Measurements from ENCODE around the gene ITGA3. TPM values are rescaled to one million over a fixed set of nuclear protein-coding genes. Genes with fewer than 3 reads are reported as not detected.
A peak's percentile ranks its signal among the peaks of the same experiment; 100 is the strongest.

Gene ITGA3
- total and polyA plus RNA-seq, 8 donors: 16.8 to 61.2 (median 26.2) TPM

- Histone ChIP-seq H3K27me3 (no peaks in the 10 kb centered on the region), H3K27ac (no peak overlapping the region), H3K9me3 (no peaks in the 10 kb centered on the region), H3K4me3 (no peak overlapping the region), H3K4me1 (no peaks in the 10 kb centered on the region), H3K36me3 (no peaks in the 10 kb centered on the region)
- ATAC-seq (peak in 2 of 4 donors; percentile 50 to 54), DNase-seq (no peak), FAIRE-seq (no peak)
- TF ChIP-seq CTCF (IDR thresholded peaks at IDR 0.05): no peak
- intact Hi-C loops (cut with DNase I): no loop called here
- 49% methylated on average over 12 of the region's 12 CpGs for WGBS, 2 donors
These were observed 67.9 kb downstream of the ITGA3 start for GRCh38 chr17:50123649-50124349.

- WGBS, 2 donors: 82 to 92% methylated on average over 4 of the region's 4 CpGs
- FAIRE-seq (no peak), ATAC-seq (no peak), DNase-seq (no peak)
- intact Hi-C loops (cut with DNase I): no loop called here
- TF ChIP-seq CTCF (IDR thresholded peaks at IDR 0.05): no peak
- Histone ChIP-seq H3K9me3 (no peaks in the 10 kb centered on the region), H3K27me3 (peaks cover 0 to 8% (median 0%) of the 10 kb centered on the region in 4 donors), H3K4me3 (no peak overlapping the region), H3K4me1 (peaks cover 0 to 3% (median 2%) of the 10 kb centered on the region in 3 donors), H3K36me3 (no peaks in the 10 kb centered on the region), H3K27ac (no peak overlapping the region)
These were observed 69.6 kb downstream of the ITGA3 start for GRCh38 chr17:50125420-50125997.

- no peaks in the 10 kb centered on the region for H3K9me3 ChIP-seq
- H3K27ac ChIP-seq: no peak overlapping the region
- peaks cover 0 to 8% (median 0%) of the 10 kb centered on the region in 4 donors for H3K27me3 ChIP-seq
- FAIRE-seq: no peak
- intact Hi-C loops (cut with DNase I): no loop called here
- H3K36me3 ChIP-seq: no peaks in the 10 kb centered on the region
- no peak for TF ChIP-seq CTCF (IDR thresholded peaks at IDR 0.05)
- no peak overlapping the region for H3K4me3 ChIP-seq
- H3K4me1 ChIP-seq: peaks cover 0 to 3% (median 2%) of the 10 kb centered on the region in 3 donors
- ATAC-seq: no peak
- DNase-seq: no peak
- WGBS, 2 donors: 75 to 85% methylated on average over 6 of the region's 6 CpGs
These were observed 71.9 kb downstream of the ITGA3 start for GRCh38 chr17:50127697-50128361.

GRCh38 chr17:50128441-50129352 lies 72.8 kb downstream of the ITGA3 start:
- Histone ChIP-seq H3K4me3 (peak overlapping the region in 2 of 4 donors; percentile 11 to 44), H3K4me1 (peaks cover 0 to 3% (median 2%) of the 10 kb centered on the region in 3 donors), H3K9me3 (no peaks in the 10 kb centered on the region), H3K27me3 (peaks cover 0 to 8% (median 0%) of the 10 kb centered on the region in 4 donors), H3K36me3 (no peaks in the 10 kb centered on the region), H3K27ac (no peak overlapping the region)
- intact Hi-C loops (cut with DNase I): no loop called here
- 36 to 37% methylated on average over 28 to 32 of the region's 32 CpGs for WGBS, 2 donors
- TF ChIP-seq CTCF (IDR thresholded peaks at IDR 0.05): no peak
- ATAC-seq: no peak
- no peak for FAIRE-seq
- no peak for DNase-seq

All from pancreas (tissue), 10 donors.